Measurements from ENCODE around the gene ARAF. TPM values are rescaled to one million over a fixed set of nuclear protein-coding genes. Genes with fewer than 3 reads are reported as not detected.

The ARAF gene
- total RNA-seq, 3 donors from 2014 or later, result 82.1 to 108 (median 90.1) TPM

DNA sequence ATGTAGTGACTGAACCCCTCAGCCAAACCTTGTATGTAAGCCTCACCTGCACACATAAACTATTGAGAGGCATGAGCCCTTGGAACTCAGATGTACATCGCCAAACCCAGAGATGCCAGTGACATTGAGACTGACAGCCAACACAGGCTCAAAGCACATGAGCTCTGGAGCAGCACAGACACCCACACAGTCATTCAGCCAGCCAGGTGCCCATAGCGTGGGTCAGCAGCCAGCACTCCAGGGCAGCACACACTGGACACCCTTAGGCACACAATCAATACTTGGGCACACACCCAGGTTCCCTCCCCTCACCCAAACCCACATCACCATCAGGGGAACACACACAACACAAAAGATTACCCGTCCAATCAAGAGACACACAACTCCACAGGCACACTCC lies 16.9 kb downstream of the ARAF start:
- no peaks in the 10 kb centered on the region for H3K9me3 ChIP-seq
- intact Hi-C loops (cut with DNase I, micrococcal nuclease), result no loop called here
- DNase-seq (no peak), ATAC-seq (no peak)
- TF ChIP-seq CTCF (IDR thresholded peaks at IDR 0.05), result no peak
- no peak overlapping the region for H3K4me3 ChIP-seq
- H3K36me3 ChIP-seq (ENCODE audit: low read depth), result no peaks in the 10 kb centered on the region
- H3K4me1 ChIP-seq (ENCODE audit: low read depth), result peaks cover 6% of the 10 kb centered on the region

DNA sequence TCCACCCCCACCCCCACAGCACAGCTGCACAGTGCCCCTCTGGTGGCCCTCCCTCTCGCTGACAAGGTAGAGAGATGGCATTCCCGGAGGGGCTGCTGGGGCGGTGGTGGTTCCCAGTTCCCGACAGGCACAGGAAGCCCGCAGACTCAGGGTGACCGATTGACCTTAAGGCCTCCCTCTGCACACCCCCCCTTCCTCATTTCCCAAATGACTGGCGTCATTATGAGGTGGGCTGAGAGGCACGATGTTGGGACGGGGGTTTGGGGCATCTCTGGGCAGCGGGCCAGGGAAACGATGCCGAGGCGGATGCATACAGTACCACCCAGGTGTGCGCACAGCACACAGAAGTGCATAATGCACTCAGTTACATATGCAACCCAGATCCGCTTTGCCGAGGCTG lies 17.7 kb downstream of the ARAF start:
- TF ChIP-seq CTCF (IDR thresholded peaks at IDR 0.05), result no peak
- Histone ChIP-seq H3K4me3 (no peak overlapping the region), H3K4me1 (ENCODE audit: low read depth) (peaks cover 6% of the 10 kb centered on the region), H3K36me3 (ENCODE audit: low read depth) (no peaks in the 10 kb centered on the region), H3K9me3 (no peaks in the 10 kb centered on the region)
- intact Hi-C loops (cut with DNase I, micrococcal nuclease), result no loop called here
- DNase-seq (no peak), ATAC-seq (no peak)

GRCh38 chrX:47579537-47579936 lies 18.5 kb downstream of the ARAF start:
- Histone ChIP-seq H3K36me3 (ENCODE audit: low read depth) (no peaks in the 10 kb centered on the region), H3K4me3 (no peak overlapping the region), H3K4me1 (ENCODE audit: low read depth) (peaks cover 4% of the 10 kb centered on the region), H3K9me3 (no peaks in the 10 kb centered on the region)
- DNase-seq (no peak), ATAC-seq (no peak)
- intact Hi-C loops (cut with DNase I, micrococcal nuclease), result no loop called here
- TF ChIP-seq CTCF (IDR thresholded peaks at IDR 0.05), result no peak

DNA sequence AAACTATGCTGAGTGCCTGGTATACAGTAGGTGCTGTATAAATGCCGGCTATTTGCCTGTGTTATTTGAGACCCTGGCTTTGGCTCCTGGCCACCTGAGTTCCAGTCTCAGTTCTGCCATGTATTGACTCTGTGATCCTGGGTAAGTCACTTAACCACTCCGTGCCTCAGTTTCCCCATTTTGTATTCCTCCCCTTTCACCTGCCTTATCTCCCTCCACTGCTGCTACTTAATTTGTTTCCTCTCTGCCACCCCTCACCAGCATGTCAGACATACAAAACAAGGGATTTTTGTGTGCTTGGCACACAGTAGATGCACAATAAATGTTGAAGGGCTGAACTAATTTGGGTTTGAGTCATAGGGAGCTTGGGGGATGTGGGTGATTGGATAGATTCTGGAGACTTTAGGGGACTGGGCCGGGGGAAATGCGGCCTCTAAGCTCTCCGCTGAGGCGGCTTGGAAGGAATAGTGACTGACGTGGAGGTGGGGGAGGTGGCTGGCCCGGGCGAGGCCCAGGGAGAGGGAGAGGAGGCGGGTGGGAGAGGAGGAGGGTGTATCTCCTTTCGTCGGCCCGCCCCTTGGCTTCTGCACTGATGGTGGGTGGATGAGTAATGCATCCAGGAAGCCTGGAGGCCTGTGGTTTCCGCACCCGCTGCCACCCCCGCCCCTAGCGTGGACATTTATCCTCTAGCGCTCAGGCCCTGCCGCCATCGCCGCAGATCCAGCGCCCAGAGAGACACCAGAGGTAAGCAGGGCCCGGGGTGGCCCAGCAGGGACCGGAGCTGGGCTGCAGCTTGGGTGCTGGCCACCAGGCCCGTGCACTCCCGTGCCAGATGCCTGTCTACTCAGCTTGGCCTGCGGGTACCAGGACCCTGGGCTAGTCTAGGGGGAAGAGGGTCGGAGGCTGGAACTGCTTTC lies 21.0 kb downstream of the ARAF start, which contains the start of gene TIMP1:
Gene TIMP1, plus strand, starts transcription at position 706 of the 917 bp plus-strand sequence. CDS start 980 bp downstream, outside the sequence.
- H3K4me3 ChIP-seq, result no peak within 1 kb of the TSS
- peak; percentile 94 for ATAC-seq
- no peaks in the 10 kb centered on the region for H3K9me3 ChIP-seq
- DNase-seq, result peak; percentile 77 to 92 (median 79)
- no peaks in the 10 kb centered on the region for H3K36me3 ChIP-seq (ENCODE audit: low read depth)
- intact Hi-C loops (cut with DNase I, micrococcal nuclease), result no loop called here
- TF ChIP-seq CTCF (IDR thresholded peaks at IDR 0.05), result no peak
- H3K4me1 ChIP-seq (ENCODE audit: low read depth), result no peaks in the 10 kb centered on the region

- no peaks in the 10 kb centered on the region for H3K4me1 ChIP-seq (ENCODE audit: low read depth)
- H3K4me3 ChIP-seq, result no peak overlapping the region
- no peaks in the 10 kb centered on the region for H3K9me3 ChIP-seq
- ATAC-seq (no peak), DNase-seq (no peak)
- no peaks in the 10 kb centered on the region for H3K36me3 ChIP-seq (ENCODE audit: low read depth)
- TF ChIP-seq CTCF (IDR thresholded peaks at IDR 0.05), result no peak
- intact Hi-C loops (cut with DNase I, micrococcal nuclease), result no loop called here
These were observed 22.3 kb downstream of the ARAF start for GRCh38 chrX:47583240-47583861.

Data from mucosa of descending colon (tissue), 3 donors.